Esophagus squamous epithelium (tissue), 5 donors: ENCODE data around the gene SPRED3. TPM values are rescaled to one million over a fixed set of nuclear protein-coding genes. Genes with fewer than 3 reads are reported as not detected.
"Not testable (repeated sequence)": the region's sequence is repeated elsewhere in the genome, so short reads cannot be mapped to it uniquely, and the experiment has no call there.

Experiments
- DNase-seq: peaks from one replicate; lab custom pipeline; 2025; lab: John Stamatoyannopoulos, UW
- H3K27ac ChIP-seq, 4 donors: fragments of 200-600 bp; sonication (generic); one replicate each; pipeline ENCODE4 v1.5.1; 2016 to 2019; ENCODE audit warnings: mild to moderate bottlenecking in 1 of 4
- H3K27me3 ChIP-seq, 4 donors: fragments of 200-600 bp; sonication (generic); 1 replicate in 3 of 4; 2 replicates in 1 of 4; pipeline versions ENCODE4 v1.5.1 to v1.6.0; 2017 to 2021; ENCODE audit warnings: antibody characterized with exemption in 1 of 4
- H3K36me3 ChIP-seq, 3 donors: fragments of 200-600 bp; sonication (generic); one replicate each; pipeline ENCODE4 v1.5.1; 2016 to 2019
- H3K4me1 ChIP-seq, 3 donors: fragments of 200-600 bp; sonication (generic); one replicate each; pipeline ENCODE4 v1.5.1; 2017 to 2019
- H3K4me3 ChIP-seq, 4 donors: fragments of 200-600 bp; sonication (generic); 1 replicate in 3 of 4; 2 replicates in 1 of 4; pipeline ENCODE4 v1.5.1; 2016 to 2019; ENCODE audit warnings: mild to moderate bottlenecking in 2 of 4, moderate library complexity in 1 of 4
- H3K9me3 ChIP-seq, 3 donors: fragments of 200-600 bp; sonication (generic); one replicate each; pipeline ENCODE4 v1.5.1; 2016 to 2019
- POLR2A ChIP-seq, 4 donors: fragments of 450-650 bp; IDR thresholded peaks; one replicate each; pipeline ENCODE4 v1.6.1; 2017; ENCODE audit warnings: antibody characterized with exemption in 4 of 4, mild to moderate bottlenecking in 4 of 4, moderate library complexity in 3 of 4
- WGBS, 2 donors: methylation state at CpG; one replicate each; pipeline ENCODE4 v1.1.5; 2018; 5-methylcytosine and 5-hydroxymethylcytosine counted together
- intact Hi-C: fragments of 100-400 bp; cut with DNase I; formaldehyde crosslinking; loops from one replicate; pipeline ENCODE4 v1.15.0; 2022
- total RNA-seq, 4 donors: library from RNA; depleted of rRNA; stranded (reverse); fragments of >200 nt; gene quantifications; one replicate each; pipeline ENCODE4 v1.1.0, GENCODE V29; 2016
- TF ChIP-seq, protein P1 (sequence below), 6 experiments: fragments of 450-650 bp in 4 of 6; fragments of 200-600 bp in 2 of 6; sonication (generic) in 2 of 6; IDR thresholded peaks; one replicate each; pipeline ENCODE4 v1.5.1; 2016 to 2019; ENCODE audit warnings: antibody characterized with exemption in 6 of 6, mild to moderate bottlenecking in 4 of 6, moderate library complexity in 4 of 6
- donor health status: DM: yes; HTN: yes; CAD: no.

Gene SPRED3
- total RNA-seq, 4 donors from 2014 or later = 0.15 to 0.38 (median 0.35) TPM; not detected in 1

DNA sequence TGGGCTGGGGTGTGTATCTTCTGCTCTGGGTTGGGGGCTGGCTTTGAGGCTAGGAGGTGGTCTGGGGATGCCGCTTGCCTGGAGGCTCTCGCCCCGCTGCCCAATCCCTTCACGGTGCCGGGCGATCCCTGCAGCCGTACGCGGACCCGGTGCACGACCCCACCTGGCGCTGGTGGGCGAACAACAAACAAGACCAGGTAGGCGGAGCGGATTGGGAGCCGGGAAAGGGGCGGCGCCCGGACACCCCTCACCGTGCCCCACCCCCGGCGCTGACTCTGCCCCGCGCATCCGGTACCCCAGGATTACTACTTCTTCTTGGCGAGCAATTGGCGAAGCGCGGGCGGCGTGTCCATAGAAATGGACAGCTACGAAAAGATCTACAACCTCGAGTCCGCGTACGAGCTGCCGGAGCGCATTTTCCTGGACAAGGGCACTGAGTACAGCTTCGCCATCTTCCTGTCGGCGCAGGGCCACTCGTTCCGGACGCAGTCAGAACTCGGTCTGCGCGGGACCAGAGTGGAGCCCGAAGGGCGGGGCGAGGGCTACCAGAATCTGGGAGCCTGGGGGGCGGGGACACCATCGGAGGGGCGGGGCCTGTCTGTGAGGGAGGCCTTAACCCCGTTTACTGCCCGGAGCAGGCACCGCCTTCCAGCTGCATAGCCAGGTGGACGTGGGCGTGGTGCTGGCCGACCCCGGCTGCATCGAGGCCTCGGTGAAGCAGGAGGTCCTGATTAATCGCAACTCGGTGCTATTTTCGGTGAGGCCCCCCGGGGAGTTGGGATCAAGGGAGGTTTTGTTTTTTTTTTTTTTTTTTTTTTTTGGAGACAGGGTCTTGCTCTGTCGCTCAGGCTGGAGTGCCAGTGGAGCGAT lies 26.2 kb upstream of the SPRED3 start:
- no peaks in the 10 kb centered on the region for H3K36me3 ChIP-seq
- intact Hi-C loops = no loop called here
- peaks cover 3 to 22% (median 13%) of the 10 kb centered on the region in 3 donors for H3K4me1 ChIP-seq
- H3K9me3 ChIP-seq = no peaks in the 10 kb centered on the region
- 0 to 2% methylated on average over 4 to 37 of the region's 68 CpGs for WGBS, 2 donors
- H3K27me3 ChIP-seq = peaks cover 0 to 58% (median 0%) of the 10 kb centered on the region in 4 donors
- DNase-seq = peak; percentile 39
- H3K27ac ChIP-seq = peak overlapping the region; percentile 56 to 86 (median 84)
- TF ChIP-seq, protein P1, sequence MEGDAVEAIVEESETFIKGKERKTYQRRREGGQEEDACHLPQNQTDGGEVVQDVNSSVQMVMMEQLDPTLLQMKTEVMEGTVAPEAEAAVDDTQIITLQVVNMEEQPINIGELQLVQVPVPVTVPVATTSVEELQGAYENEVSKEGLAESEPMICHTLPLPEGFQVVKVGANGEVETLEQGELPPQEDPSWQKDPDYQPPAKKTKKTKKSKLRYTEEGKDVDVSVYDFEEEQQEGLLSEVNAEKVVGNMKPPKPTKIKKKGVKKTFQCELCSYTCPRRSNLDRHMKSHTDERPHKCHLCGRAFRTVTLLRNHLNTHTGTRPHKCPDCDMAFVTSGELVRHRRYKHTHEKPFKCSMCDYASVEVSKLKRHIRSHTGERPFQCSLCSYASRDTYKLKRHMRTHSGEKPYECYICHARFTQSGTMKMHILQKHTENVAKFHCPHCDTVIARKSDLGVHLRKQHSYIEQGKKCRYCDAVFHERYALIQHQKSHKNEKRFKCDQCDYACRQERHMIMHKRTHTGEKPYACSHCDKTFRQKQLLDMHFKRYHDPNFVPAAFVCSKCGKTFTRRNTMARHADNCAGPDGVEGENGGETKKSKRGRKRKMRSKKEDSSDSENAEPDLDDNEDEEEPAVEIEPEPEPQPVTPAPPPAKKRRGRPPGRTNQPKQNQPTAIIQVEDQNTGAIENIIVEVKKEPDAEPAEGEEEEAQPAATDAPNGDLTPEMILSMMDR (IDR thresholded peaks at IDR 0.05) = no peak
- TF ChIP-seq POLR2A (IDR thresholded peaks at IDR 0.05) = peak in 1 of 4 donors; percentile 45
- H3K4me3 ChIP-seq = peak overlapping the region; percentile 50 to 81 (median 66)

DNA sequence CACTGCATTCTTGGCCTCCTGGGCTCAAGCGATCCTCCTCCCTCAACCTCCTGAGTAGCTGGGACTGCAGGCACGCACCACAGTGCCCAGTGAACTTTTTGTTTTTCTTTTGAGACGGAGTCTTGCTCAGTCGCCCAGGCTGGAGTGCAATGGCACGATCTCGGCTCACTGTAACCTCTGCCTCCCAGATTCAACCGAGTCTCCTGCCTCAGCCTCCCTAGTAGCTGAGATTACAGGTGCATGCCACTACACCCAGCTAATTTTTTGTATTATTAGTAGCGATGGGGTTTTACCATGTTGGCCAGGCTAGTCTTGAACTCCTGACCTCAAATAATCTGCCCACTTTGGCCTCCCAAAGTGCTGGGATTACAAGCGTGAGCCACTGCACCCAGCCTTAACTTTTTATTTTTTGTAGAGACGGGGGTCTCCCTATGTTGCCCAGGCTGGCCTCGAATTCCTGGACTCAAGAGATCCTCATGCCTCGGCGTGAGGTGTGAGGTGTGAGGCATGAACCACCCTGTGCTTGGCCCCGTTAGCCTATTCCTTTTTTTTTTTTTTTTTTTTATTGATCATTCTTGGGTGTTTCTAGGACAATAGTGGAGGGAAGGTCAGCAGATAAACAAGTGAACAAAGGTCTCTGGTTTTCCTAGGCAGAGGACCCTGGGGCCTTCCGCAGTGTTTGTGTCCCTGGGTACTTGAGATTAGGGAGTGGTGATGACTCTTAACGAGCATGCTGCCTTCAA lies 25.4 kb upstream of the SPRED3 start:
- intact Hi-C loops, DNase-seq, H3K9me3 ChIP-seq, H3K36me3 ChIP-seq: not testable (repeated sequence)
- 72 to 77% methylated on average over 13 to 14 of the region's 16 CpGs for WGBS, 2 donors
- peak overlapping the region in 1 of 4 donors; percentile 86 for H3K27ac ChIP-seq
- H3K4me1 ChIP-seq = peaks cover 3 to 22% (median 13%) of the 10 kb centered on the region in 3 donors
- H3K4me3 ChIP-seq = peak overlapping the region in 3 of 4 donors; percentile 65 to 81 (median 68)
- peaks cover 0 to 58% (median 0%) of the 10 kb centered on the region in 4 donors for H3K27me3 ChIP-seq

DNA sequence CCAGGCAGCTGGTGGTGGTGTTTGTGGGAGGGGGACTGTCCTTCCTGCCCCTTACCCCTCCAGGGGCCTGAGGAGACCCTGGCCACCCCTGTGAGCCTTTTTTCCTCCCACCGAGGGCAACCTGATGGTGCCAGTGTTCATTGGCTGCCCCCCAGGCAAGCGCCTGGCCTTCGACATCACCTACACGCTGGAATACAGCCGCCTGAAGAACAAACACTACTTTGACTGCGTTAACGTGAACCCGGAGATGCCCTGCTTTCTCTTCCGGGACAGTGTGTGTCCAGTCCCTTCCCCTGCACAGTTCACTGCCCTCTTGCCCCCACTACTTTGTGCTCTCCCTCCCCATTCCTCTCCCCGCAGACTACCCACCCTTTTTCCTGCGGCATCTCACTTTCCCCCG lies 21.5 kb upstream of the SPRED3 start:
- H3K36me3 ChIP-seq = no peaks in the 10 kb centered on the region
- H3K4me1 ChIP-seq = peaks cover 0 to 11% (median 8%) of the 10 kb centered on the region in 3 donors
- H3K9me3 ChIP-seq = no peaks in the 10 kb centered on the region
- no peak for DNase-seq
- peaks cover 0 to 28% (median 0%) of the 10 kb centered on the region in 4 donors for H3K27me3 ChIP-seq
- intact Hi-C loops = no loop called here
- 62 to 73% methylated on average over 11 of the region's 12 CpGs for WGBS, 2 donors
- no peak overlapping the region for H3K4me3 ChIP-seq
- H3K27ac ChIP-seq = no peak overlapping the region
- no peak for TF ChIP-seq POLR2A (IDR thresholded peaks at IDR 0.05)
- TF ChIP-seq, protein P1 (IDR thresholded peaks at IDR 0.05) = no peak

DNA sequence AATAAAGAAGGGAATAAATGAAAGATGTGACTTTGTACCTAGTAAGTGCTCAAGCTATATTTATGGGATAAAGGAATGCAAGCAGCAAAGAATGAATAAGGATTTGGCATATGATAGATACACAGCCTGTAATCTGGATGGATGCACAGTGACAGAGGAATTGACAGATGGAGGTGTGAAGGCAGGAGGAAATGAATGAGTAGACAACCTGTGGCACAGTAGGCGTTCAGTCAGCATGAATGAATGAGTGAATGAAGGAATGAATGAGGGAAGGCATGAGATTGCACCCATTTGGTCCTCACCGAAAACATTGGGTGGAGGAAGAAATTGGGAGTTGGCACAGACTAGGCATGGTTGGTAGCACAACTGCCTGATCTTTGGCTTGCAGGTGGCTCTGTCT lies 18.9 kb upstream of the SPRED3 start:
- Histone ChIP-seq H3K4me1 (peaks cover 0 to 5% (median 4%) of the 10 kb centered on the region in 3 donors), H3K36me3 (no peaks in the 10 kb centered on the region), H3K27me3 (peaks cover 0 to 28% (median 0%) of the 10 kb centered on the region in 4 donors), H3K27ac (no peak overlapping the region), H3K4me3 (no peak overlapping the region), H3K9me3 (no peaks in the 10 kb centered on the region)
- intact Hi-C loops = no loop called here
- TF ChIP-seq POLR2A (IDR thresholded peaks at IDR 0.05) = no peak
- TF ChIP-seq, protein P1 (IDR thresholded peaks at IDR 0.05) = no peak
- 73 to 82% methylated on average over 2 of the region's 2 CpGs for WGBS, 2 donors
- DNase-seq = no peak

DNA sequence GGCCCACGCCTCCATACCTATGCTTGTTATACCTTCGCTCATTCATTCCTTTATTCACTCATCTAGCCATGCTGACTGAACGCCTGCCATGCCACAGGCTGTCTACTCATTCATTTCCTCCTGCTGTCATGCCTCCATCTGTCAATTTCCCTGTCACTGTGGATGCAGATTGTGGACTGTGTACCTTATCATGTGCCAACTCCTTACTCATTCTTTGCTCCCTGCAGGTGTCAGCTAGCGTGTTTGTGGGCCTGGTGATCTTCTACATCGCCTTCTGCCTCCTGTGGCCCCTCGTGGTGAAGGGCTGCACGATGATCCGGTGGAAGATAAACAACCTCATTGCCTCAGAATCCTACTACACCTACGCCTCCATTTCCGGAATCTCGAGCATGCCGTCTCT lies 18.2 kb upstream of the SPRED3 start:
- no peak overlapping the region for H3K4me3 ChIP-seq
- peaks cover 0 to 8% (median 5%) of the 10 kb centered on the region in 3 donors for H3K4me1 ChIP-seq
- WGBS, 2 donors = 68 to 75% methylated on average over 10 of the region's 12 CpGs
- H3K27me3 ChIP-seq = peaks cover 0 to 28% (median 0%) of the 10 kb centered on the region in 4 donors
- no peak overlapping the region for H3K27ac ChIP-seq
- no peak for DNase-seq
- intact Hi-C loops = no loop called here
- H3K9me3 ChIP-seq = no peaks in the 10 kb centered on the region
- H3K36me3 ChIP-seq = no peaks in the 10 kb centered on the region
- TF ChIP-seq POLR2A (IDR thresholded peaks at IDR 0.05) = no peak
- TF ChIP-seq, protein P1 (IDR thresholded peaks at IDR 0.05) = no peak
